Testis (tissue), 3 donors: ENCODE data around the gene GJA1. TPM values are rescaled to one million over a fixed set of nuclear protein-coding genes. Genes with fewer than 3 reads are reported as not detected.

Source experiments
- DNase-seq: peaks from one replicate; pipeline ENCODE4 v3.0.0-alpha.2; 2019
- H3K27ac ChIP-seq, 2 donors: fragments of 200-600 bp; sonication (generic); one replicate each; pipeline ENCODE4 v1.5.1; 2019
- H3K27me3 ChIP-seq: fragments of 200-600 bp; sonication (generic); one replicate; pipeline ENCODE4 v1.5.1; 2019
- H3K36me3 ChIP-seq: fragments of 200-600 bp; sonication (generic); one replicate; pipeline ENCODE4 v1.5.1; 2017; ENCODE audit warnings: low read depth; ENCODE audit errors: missing control alignments
- H3K4me1 ChIP-seq: fragments of 200-600 bp; sonication (generic); one replicate; pipeline ENCODE4 v1.5.1; 2019
- H3K4me3 ChIP-seq, 2 donors: fragments of 200-600 bp; sonication (generic); one replicate each; pipeline ENCODE4 v1.5.1; 2017 to 2019
- H3K9me3 ChIP-seq: fragments of 200-600 bp; sonication (generic); one replicate; pipeline ENCODE4 v1.5.1; 2017
- CTCF ChIP-seq, 3 experiments: fragments of 450-650 bp in 2 of 3; fragments of 200-600 bp in 1 of 3; sonication (generic) in 1 of 3; IDR thresholded peaks; one replicate each; pipeline ENCODE4 v1.5.1; 2016 to 2019; ENCODE audit warnings: antibody characterized with exemption in 3 of 3, mild to moderate bottlenecking in 2 of 3, moderate library complexity in 1 of 3
- POLR2A ChIP-seq: fragments of 450-650 bp; IDR thresholded peaks from one replicate; pipeline ENCODE4 v1.6.1; 2017; ENCODE audit warnings: antibody characterized with exemption, mild to moderate bottlenecking, moderate library complexity
- WGBS, 2 donors: methylation state at CpG; one replicate each; pipeline ENCODE4 v1.1.5; 2018; 5-methylcytosine and 5-hydroxymethylcytosine counted together
- intact Hi-C: fragments of 100-400 bp; cut with DNase I; formaldehyde crosslinking; loops from one replicate; pipeline ENCODE4 v1.15.1; 2023; ENCODE audit warnings: low total_unique reads
- polyA plus RNA-seq: library from polyadenylated mRNA; stranded (reverse); fragments of 350-450 nt; fragmentation: Illumina TruSeq; extraction: RNeasy Lipid Tissue Mini Kit (QIAGEN cat#74804); gene quantifications from one replicate; pipeline ENCODE4 v1.2.3, GENCODE V29; 2014; ENCODE audit warnings: low read depth, low replicate concordance; ENCODE audit not compliant: insufficient read depth
- total RNA-seq, 2 donors: library from RNA; depleted of rRNA; stranded (reverse); fragments of >200 nt; gene quantifications; one replicate each; pipeline ENCODE4 v1.2.3, GENCODE V29; 2016

Gene GJA1
- total and polyA plus RNA-seq, 3 donors from 2014 or later = 61.0 to 81.2 (median 64.0) TPM

GRCh38 chr6:121436960-121437850, 1.8 kb downstream of the GJA1 start:
- no peaks in the 10 kb centered on the region for H3K36me3 ChIP-seq
- no peaks in the 10 kb centered on the region for H3K9me3 ChIP-seq
- peak; percentile 64 for DNase-seq
- H3K4me3 ChIP-seq = peak overlapping the region; percentile 55 to 79
- peaks cover 5% of the 10 kb centered on the region for H3K4me1 ChIP-seq
- H3K27ac ChIP-seq = peak overlapping the region; percentile 81 to 83
- TF ChIP-seq POLR2A = no peak
- TF ChIP-seq CTCF (IDR thresholded peaks at IDR 0.05) = no peak
- no peaks in the 10 kb centered on the region for H3K27me3 ChIP-seq
- WGBS, 2 donors = 0 to 1% methylated on average over 29 to 45 of the region's 45 CpGs
- intact Hi-C loops = no loop called here

- 11 to 14% methylated on average over 18 of the region's 18 CpGs for WGBS, 2 donors
- H3K4me1 ChIP-seq = peaks cover 5% of the 10 kb centered on the region
- peak overlapping the region; percentile 81 to 83 for H3K27ac ChIP-seq
- intact Hi-C loops = no loop called here
- H3K27me3 ChIP-seq = no peaks in the 10 kb centered on the region
- peak; percentile 79 for DNase-seq
- peak overlapping the region; percentile 55 to 79 for H3K4me3 ChIP-seq
- H3K9me3 ChIP-seq = no peaks in the 10 kb centered on the region
- TF ChIP-seq POLR2A (no peak), CTCF (IDR thresholded peaks at IDR 0.05) (no peak)
- no peaks in the 10 kb centered on the region for H3K36me3 ChIP-seq
Measured at GRCh38 chr6:121437851-121438651, 2.6 kb downstream of the GJA1 start.

- Histone ChIP-seq H3K36me3 (no peaks in the 10 kb centered on the region), H3K27ac (peak overlapping the region in 1 of 2 donors; percentile 83), H3K27me3 (no peaks in the 10 kb centered on the region), H3K9me3 (no peaks in the 10 kb centered on the region), H3K4me3 (no peak overlapping the region), H3K4me1 (peaks cover 5% of the 10 kb centered on the region)
- 83 to 84% methylated on average over 3 of the region's 3 CpGs for WGBS, 2 donors
- intact Hi-C loops = no loop called here
- no peak for DNase-seq
- no peak for TF ChIP-seq POLR2A
- TF ChIP-seq CTCF (IDR thresholded peaks at IDR 0.05) = no peak
Measured at GRCh38 chr6:121438869-121439268, 3.4 kb downstream of the GJA1 start.

- Histone ChIP-seq H3K27me3 (no peaks in the 10 kb centered on the region), H3K4me1 (peaks cover 5% of the 10 kb centered on the region), H3K27ac (peak overlapping the region; percentile 4 to 9), H3K9me3 (no peaks in the 10 kb centered on the region), H3K4me3 (no peak overlapping the region), H3K36me3 (no peaks in the 10 kb centered on the region)
- no peak for TF ChIP-seq CTCF (IDR thresholded peaks at IDR 0.05)
- no peak for TF ChIP-seq POLR2A
- no peak for DNase-seq
- intact Hi-C loops = no loop called here
Measured at GRCh38 chr6:121439475-121439874, 4.0 kb downstream of the GJA1 start.
